Right atrium auricular region (tissue), 2 donors: ENCODE results near the gene SMCHD1. TPM values are rescaled to one million over a fixed set of nuclear protein-coding genes. Genes with fewer than 3 reads are reported as not detected.

Experiments
- DNase-seq: peaks from one replicate; pipeline ENCODE4 v3.0.0-alpha.2; 2019; ENCODE audit warnings: low spot score
- H3K27ac ChIP-seq, 2 donors: fragments of 200-600 bp; sonication (generic); 1 replicate in 1 of 2; 2 replicates in 1 of 2; pipeline ENCODE4 v1.5.1; 2016 to 2019
- H3K27me3 ChIP-seq, 2 donors: fragments of 200-600 bp; sonication (generic); one replicate each; pipeline versions ENCODE4 v1.5.1 to v1.6.0; 2017 to 2019
- H3K36me3 ChIP-seq: fragments of 200-600 bp; sonication (generic); one replicate; pipeline ENCODE4 v1.5.1; 2016
- H3K4me1 ChIP-seq, 2 donors: fragments of 200-600 bp; sonication (generic); one replicate each; pipeline versions ENCODE4 v1.5.1 to v1.6.0; 2017 to 2019
- H3K4me3 ChIP-seq, 2 donors: fragments of 200-600 bp; sonication (generic); 1 replicate in 1 of 2; 2 replicates in 1 of 2; pipeline ENCODE4 v1.5.1; 2017 to 2019; ENCODE audit warnings: mild to moderate bottlenecking in 1 of 2, moderate library complexity in 1 of 2
- H3K9me3 ChIP-seq, 2 donors: fragments of 200-600 bp; sonication (generic); one replicate each; pipeline ENCODE4 v1.5.1; 2019
- total RNA-seq, 2 donors: library from RNA; depleted of rRNA; stranded (reverse); fragments of >200 nt; gene quantifications; one replicate each; pipeline ENCODE4 v1.1.0, GENCODE V29; 2016
- TF ChIP-seq, protein P1 (sequence below), 2 donors: fragments of 200-600 bp; sonication (generic); IDR thresholded peaks; one replicate each; pipeline ENCODE4 v1.5.1; 2019; ENCODE audit warnings: antibody characterized with exemption in 2 of 2

SMCHD1 gene
- total RNA-seq, 2 donors from 2014 or later, result 27.8 to 34.0 TPM

GRCh38 chr18:2636126-2636631 is 19.3 kb upstream of the SMCHD1 start:
- peak overlapping the region; percentile 75 to 82 for H3K27ac ChIP-seq
- DNase-seq, result no peak
- H3K9me3 ChIP-seq, result no peaks in the 10 kb centered on the region
- no peaks in the 10 kb centered on the region for H3K27me3 ChIP-seq
- H3K4me1 ChIP-seq, result peaks cover 0 to 11% of the 10 kb centered on the region in 2 donors
- no peak overlapping the region for H3K4me3 ChIP-seq
- TF ChIP-seq, protein P1, sequence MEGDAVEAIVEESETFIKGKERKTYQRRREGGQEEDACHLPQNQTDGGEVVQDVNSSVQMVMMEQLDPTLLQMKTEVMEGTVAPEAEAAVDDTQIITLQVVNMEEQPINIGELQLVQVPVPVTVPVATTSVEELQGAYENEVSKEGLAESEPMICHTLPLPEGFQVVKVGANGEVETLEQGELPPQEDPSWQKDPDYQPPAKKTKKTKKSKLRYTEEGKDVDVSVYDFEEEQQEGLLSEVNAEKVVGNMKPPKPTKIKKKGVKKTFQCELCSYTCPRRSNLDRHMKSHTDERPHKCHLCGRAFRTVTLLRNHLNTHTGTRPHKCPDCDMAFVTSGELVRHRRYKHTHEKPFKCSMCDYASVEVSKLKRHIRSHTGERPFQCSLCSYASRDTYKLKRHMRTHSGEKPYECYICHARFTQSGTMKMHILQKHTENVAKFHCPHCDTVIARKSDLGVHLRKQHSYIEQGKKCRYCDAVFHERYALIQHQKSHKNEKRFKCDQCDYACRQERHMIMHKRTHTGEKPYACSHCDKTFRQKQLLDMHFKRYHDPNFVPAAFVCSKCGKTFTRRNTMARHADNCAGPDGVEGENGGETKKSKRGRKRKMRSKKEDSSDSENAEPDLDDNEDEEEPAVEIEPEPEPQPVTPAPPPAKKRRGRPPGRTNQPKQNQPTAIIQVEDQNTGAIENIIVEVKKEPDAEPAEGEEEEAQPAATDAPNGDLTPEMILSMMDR (IDR thresholded peaks at IDR 0.05), result no peak
- no peaks in the 10 kb centered on the region for H3K36me3 ChIP-seq

- no peaks in the 10 kb centered on the region for H3K36me3 ChIP-seq
- TF ChIP-seq, protein P1 (IDR thresholded peaks at IDR 0.05), result no peak
- peaks cover 0 to under 1% of the 10 kb centered on the region in 2 donors for H3K4me1 ChIP-seq
- H3K27ac ChIP-seq, result peak overlapping the region in 1 of 2 donors; percentile 26
- H3K4me3 ChIP-seq, result peak overlapping the region in 1 of 2 donors; percentile 20
- H3K27me3 ChIP-seq, result no peaks in the 10 kb centered on the region
- no peak for DNase-seq
- H3K9me3 ChIP-seq, result no peaks in the 10 kb centered on the region
These were observed 13.9 kb upstream of the SMCHD1 start for GRCh38 chr18:2641638-2642037.

- H3K4me1 ChIP-seq, result no peaks in the 10 kb centered on the region
- TF ChIP-seq, protein P1 (IDR thresholded peaks at IDR 0.05), result no peak
- H3K36me3 ChIP-seq, result no peaks in the 10 kb centered on the region
- H3K27me3 ChIP-seq, result no peaks in the 10 kb centered on the region
- DNase-seq, result no peak
- no peaks in the 10 kb centered on the region for H3K9me3 ChIP-seq
- no peak overlapping the region for H3K27ac ChIP-seq
- H3K4me3 ChIP-seq, result no peak overlapping the region
These were observed 12.8 kb upstream of the SMCHD1 start for GRCh38 chr18:2642771-2643170.

- Histone ChIP-seq H3K4me1 (no peaks in the 10 kb centered on the region), H3K9me3 (no peaks in the 10 kb centered on the region), H3K27ac (no peak overlapping the region), H3K27me3 (no peaks in the 10 kb centered on the region), H3K4me3 (no peak overlapping the region), H3K36me3 (no peaks in the 10 kb centered on the region)
- no peak for DNase-seq
- TF ChIP-seq, protein P1 (IDR thresholded peaks at IDR 0.05), result no peak
These were observed 11.0 kb upstream of the SMCHD1 start for GRCh38 chr18:2644535-2644934.

DNA sequence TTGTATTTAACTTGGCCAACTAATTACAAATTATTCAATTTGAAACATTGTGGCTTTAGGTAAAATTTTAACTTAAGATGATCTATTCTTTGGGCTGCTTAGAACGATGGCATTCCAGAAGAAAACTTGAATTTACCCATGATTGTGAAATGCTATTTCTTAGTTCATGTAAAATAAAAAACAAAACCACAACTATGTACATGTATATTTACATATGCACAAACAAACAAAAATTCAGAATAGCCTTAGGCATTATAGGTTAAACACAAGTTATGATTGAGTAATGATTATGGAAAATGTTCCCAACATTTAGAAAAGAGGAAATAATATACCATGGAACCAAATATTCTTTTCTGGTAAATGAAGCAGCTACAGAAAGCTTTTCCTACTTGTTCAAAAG is 3.5 kb upstream of the SMCHD1 start:
- no peaks in the 10 kb centered on the region for H3K9me3 ChIP-seq
- H3K4me1 ChIP-seq, result peaks cover 0 to 7% of the 10 kb centered on the region in 2 donors
- H3K36me3 ChIP-seq, result no peaks in the 10 kb centered on the region
- no peaks in the 10 kb centered on the region for H3K27me3 ChIP-seq
- DNase-seq, result no peak
- H3K4me3 ChIP-seq, result no peak overlapping the region
- H3K27ac ChIP-seq, result no peak overlapping the region
- TF ChIP-seq, protein P1 (IDR thresholded peaks at IDR 0.05), result no peak

DNA sequence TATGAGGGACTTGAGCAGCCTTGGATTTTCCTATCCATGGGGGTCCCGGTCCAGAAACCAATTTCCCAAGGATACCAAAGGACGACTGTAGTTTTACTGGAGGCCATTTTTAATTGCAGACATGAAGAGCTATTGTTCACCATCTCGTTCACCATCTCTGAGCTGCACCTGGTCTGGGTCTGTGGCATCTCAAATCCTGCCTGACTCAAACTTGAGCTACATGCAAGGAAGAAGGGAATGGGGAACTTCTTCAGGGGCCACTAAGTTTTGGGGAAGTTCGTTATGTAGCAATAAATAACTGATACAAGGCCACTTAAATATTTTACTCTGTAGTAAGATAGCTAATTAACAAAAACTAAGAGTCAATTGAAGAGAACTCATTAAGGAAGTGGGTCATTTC is 2.1 kb upstream of the SMCHD1 start:
- TF ChIP-seq, protein P1 (IDR thresholded peaks at IDR 0.05), result no peak
- Histone ChIP-seq H3K27me3 (no peaks in the 10 kb centered on the region), H3K4me1 (peaks cover 0 to 22% of the 10 kb centered on the region in 2 donors), H3K36me3 (no peaks in the 10 kb centered on the region), H3K9me3 (no peaks in the 10 kb centered on the region), H3K4me3 (no peak overlapping the region), H3K27ac (no peak overlapping the region)
- DNase-seq, result no peak
